ENCODE data around the gene EDDM13. TPM values are rescaled to one million over a fixed set of nuclear protein-coding genes. Genes with fewer than 3 reads are reported as not detected.

Gene EDDM13
- total and polyA plus RNA-seq, 2 of the 8 experiments (the other 6 are each of a cell fraction or from before 2014, with no cell fraction given) = not detected

DNA sequence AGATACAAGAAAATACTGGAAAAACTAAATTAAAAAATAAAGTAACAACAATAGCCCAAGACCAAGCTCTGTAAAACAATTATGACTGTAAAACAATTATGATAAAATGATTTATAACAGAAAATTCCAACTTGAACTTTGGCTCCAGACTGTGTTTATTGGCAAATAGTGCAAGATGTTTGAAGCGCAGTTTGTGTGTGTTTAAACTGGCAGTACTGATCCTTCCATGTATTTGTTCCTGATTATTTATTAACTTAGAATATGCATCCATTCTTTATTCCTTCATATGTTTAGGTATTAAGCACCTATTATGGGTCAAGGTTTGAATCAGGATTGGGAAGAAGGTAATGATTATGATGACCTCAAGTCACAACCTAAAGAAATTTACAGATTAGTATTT, 83.0 kb downstream of the EDDM13 start (continued):
- TF ChIP-seq RXRA (IDR thresholded peaks at IDR 0.05; ENCODE audit: insufficient read depth, low read depth, low read length) = no peak
- no peak for TF ChIP-seq KDM4A (IDR thresholded peaks at IDR 0.05; ENCODE audit: low read depth, low read length, severe bottlenecking)
- no peak for TF ChIP-seq SAP30 (IDR thresholded peaks at IDR 0.05; ENCODE audit: insufficient read depth, insufficient replicate concordance, low read length)
